SK-N-SH treated with all-trans-retinoic acid at 6 μM for 48 hours (cell line): Measurements from ENCODE around the gene ARRB1.

ENCODE experiments used
- ATAC-seq: fragments of 200-7000 bp; cut with Tn5 transposase; 3 replicates; pipeline ENCODE4 v1.9.1; 2020; ENCODE audit warnings: mild to moderate bottlenecking, moderate library complexity
- ARNTL ChIP-seq: fragments of 450-650 bp; formaldehyde crosslinking; IDR thresholded peaks from 2 replicates; pipeline ENCODE4 v1.5.0; 2020; ENCODE audit warnings: low read depth, mild to moderate bottlenecking, moderate library complexity, borderline replicate concordance
- BACH2 ChIP-seq: fragments of 250-450 bp; sonication (Bioruptor Pico); IDR thresholded peaks from 2 replicates; pipeline ENCODE4 v1.9.0; 2021; ENCODE audit warnings: mild to moderate bottlenecking, borderline replicate concordance
- CSDC2 ChIP-seq: fragments of 250-450 bp; sonication (Bioruptor Pico); IDR thresholded peaks from 2 replicates; pipeline ENCODE4 v1.5.0; 2020; ENCODE audit warnings: mild to moderate bottlenecking, moderate library complexity
- CSRNP3 ChIP-seq: fragments of 250-450 bp; sonication (Bioruptor Pico); IDR thresholded peaks from 2 replicates; pipeline ENCODE4 v1.5.1; 2021; ENCODE audit warnings: mild to moderate bottlenecking, moderate library complexity
- ESRRG ChIP-seq: fragments of 250-450 bp; sonication (Bioruptor Pico); IDR thresholded peaks from 2 replicates; pipeline ENCODE4 v1.6.1; 2021; ENCODE audit warnings: mild to moderate bottlenecking
- GLIS3 ChIP-seq: fragments of 250-450 bp; sonication (Bioruptor Pico); IDR thresholded peaks from 2 replicates; pipeline ENCODE4 v1.5.0; 2020; ENCODE audit warnings: mild to moderate bottlenecking, moderate library complexity
- ISL1 ChIP-seq: fragments of 250-450 bp; sonication (Bioruptor Pico); IDR thresholded peaks from 2 replicates; pipeline ENCODE4 v2.1.2; 2022; ENCODE audit warnings: mild to moderate bottlenecking, moderate library complexity
- OSR1 ChIP-seq: fragments of 250-450 bp; sonication (Bioruptor Pico); IDR thresholded peaks from 2 replicates; pipeline ENCODE4 v1.8.0; 2022; ENCODE audit warnings: moderate library complexity, mild to moderate bottlenecking, inconsistent platforms
- POU6F1 ChIP-seq: fragments of 250-450 bp; sonication (Bioruptor Pico); IDR thresholded peaks from 2 replicates; pipeline ENCODE4 v1.8.0; 2021; ENCODE audit warnings: low read depth, mild to moderate bottlenecking, moderate library complexity, borderline replicate concordance
- PPARA ChIP-seq: fragments of 250-450 bp; sonication (Bioruptor Pico); IDR thresholded peaks from 2 replicates; pipeline ENCODE4 v1.5.0; 2020; ENCODE audit warnings: mild to moderate bottlenecking, borderline replicate concordance
- RARB ChIP-seq: fragments of 250-450 bp; sonication (Bioruptor Pico); IDR thresholded peaks from 2 replicates; pipeline ENCODE4 v1.8.0; 2021; ENCODE audit warnings: mild to moderate bottlenecking, moderate library complexity
- SNAI2 ChIP-seq: fragments of 250-450 bp; sonication (Bioruptor Pico); IDR thresholded peaks from 2 replicates; pipeline ENCODE4 v1.5.0; 2020; ENCODE audit warnings: mild to moderate bottlenecking, moderate library complexity
- TCF4 ChIP-seq: fragments of 250-450 bp; sonication (Bioruptor Pico); IDR thresholded peaks from 2 replicates; pipeline ENCODE4 v1.8.0; 2021; ENCODE audit warnings: mild to moderate bottlenecking, moderate library complexity, borderline replicate concordance
- TOX ChIP-seq: fragments of 250-450 bp; sonication (Bioruptor Pico); IDR thresholded peaks from 2 replicates; pipeline ENCODE4 v1.8.0; 2021; ENCODE audit warnings: mild to moderate bottlenecking, moderate library complexity, borderline replicate concordance
- TSHZ2 ChIP-seq: fragments of 250-450 bp; sonication (Bioruptor Pico); IDR thresholded peaks from 2 replicates; pipeline ENCODE4 v1.5.0; 2020; ENCODE audit warnings: mild to moderate bottlenecking, moderate library complexity
- ZC3H10 ChIP-seq: fragments of 250-450 bp; sonication (Bioruptor Pico); IDR thresholded peaks from 2 replicates; pipeline ENCODE4 v1.5.1; 2021; ENCODE audit warnings: mild to moderate bottlenecking, moderate library complexity
- ZFP3 ChIP-seq: fragments of 250-450 bp; sonication (Bioruptor Pico); IDR thresholded peaks from 2 replicates; pipeline ENCODE4 v1.5.0; 2020; ENCODE audit warnings: mild to moderate bottlenecking, moderate library complexity
- ZFP30 ChIP-seq: fragments of 450-650 bp; formaldehyde crosslinking; IDR thresholded peaks from 2 replicates; pipeline ENCODE4 v1.5.0; 2022; ENCODE audit warnings: mild to moderate bottlenecking, moderate library complexity
- ZNF565 ChIP-seq: fragments of 450-650 bp; formaldehyde crosslinking; conservative IDR thresholded peaks from 2 replicates; pipeline ENCODE4 v1.5.0; 2020; ENCODE audit warnings: low read depth, mild to moderate bottlenecking, moderate library complexity
- ZNF70 ChIP-seq: fragments of 450-650 bp; formaldehyde crosslinking; IDR thresholded peaks from 2 replicates; pipeline ENCODE4 v1.5.0; 2020; ENCODE audit warnings: mild to moderate bottlenecking, moderate library complexity
- ZNF8 ChIP-seq: fragments of 450-650 bp; formaldehyde crosslinking; IDR thresholded peaks from 2 replicates; pipeline ENCODE4 v1.5.0; 2020; ENCODE audit warnings: mild to moderate bottlenecking, moderate library complexity
- TF ChIP-seq, protein P1 (sequence below): fragments of 250-450 bp; sonication (Bioruptor Pico); IDR thresholded peaks from 2 replicates; pipeline ENCODE4 v1.5.1; 2020; ENCODE audit warnings: low read depth, mild to moderate bottlenecking, moderate library complexity
- TF ChIP-seq, protein P2 (sequence below): fragments of 250-450 bp; sonication (Bioruptor Pico); IDR thresholded peaks from 2 replicates; pipeline ENCODE4 v1.8.0; 2020; ENCODE audit warnings: mild to moderate bottlenecking, moderate library complexity, borderline replicate concordance

ARRB1 gene

GRCh38 chr11:75315439-75315805 lies 36.0 kb downstream of the ARRB1 start:
- no peak for ATAC-seq
- no peak for TF ChIP-seq ZC3H10
- TF ChIP-seq ARNTL (CRISPR knock-in tag): no peak
- TF ChIP-seq BACH2: no peak
- no peak for TF ChIP-seq ZNF565 (CRISPR knock-in tag)
- TF ChIP-seq, protein P1, sequence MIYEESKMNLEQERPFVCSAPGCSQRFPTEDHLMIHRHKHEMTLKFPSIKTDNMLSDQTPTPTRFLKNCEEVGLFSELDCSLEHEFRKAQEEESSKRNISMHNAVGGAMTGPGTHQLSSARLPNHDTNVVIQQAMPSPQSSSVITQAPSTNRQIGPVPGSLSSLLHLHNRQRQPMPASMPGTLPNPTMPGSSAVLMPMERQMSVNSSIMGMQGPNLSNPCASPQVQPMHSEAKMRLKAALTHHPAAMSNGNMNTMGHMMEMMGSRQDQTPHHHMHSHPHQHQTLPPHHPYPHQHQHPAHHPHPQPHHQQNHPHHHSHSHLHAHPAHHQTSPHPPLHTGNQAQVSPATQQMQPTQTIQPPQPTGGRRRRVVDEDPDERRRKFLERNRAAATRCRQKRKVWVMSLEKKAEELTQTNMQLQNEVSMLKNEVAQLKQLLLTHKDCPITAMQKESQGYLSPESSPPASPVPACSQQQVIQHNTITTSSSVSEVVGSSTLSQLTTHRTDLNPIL: no peak
- TF ChIP-seq ZNF70 (CRISPR knock-in tag): no peak
- TF ChIP-seq ISL1: no peak
- TF ChIP-seq PPARA (CRISPR knock-in tag): no peak
- no peak for TF ChIP-seq ZFP30 (CRISPR knock-in tag)
- TF ChIP-seq TSHZ2 (CRISPR knock-in tag): no peak
- no peak for TF ChIP-seq OSR1
- TF ChIP-seq ESRRG: no peak
- TF ChIP-seq CSRNP3: no peak
- TF ChIP-seq, all 23 proteins: peak for 0

GRCh38 chr11:75314771-75315438 lies 36.6 kb downstream of the ARRB1 start:
- no peak for ATAC-seq
- no peak for TF ChIP-seq BACH2
- no peak for TF ChIP-seq ISL1
- TF ChIP-seq TCF4 (CRISPR knock-in tag): no peak
- no peak for TF ChIP-seq CSDC2
- TF ChIP-seq POU6F1 (CRISPR knock-in tag): no peak
- no peak for TF ChIP-seq ARNTL (CRISPR knock-in tag)
- TF ChIP-seq SNAI2 (CRISPR knock-in tag): no peak
- TF ChIP-seq PPARA (CRISPR knock-in tag): no peak
- no peak for TF ChIP-seq ZNF565 (CRISPR knock-in tag)

DNA sequence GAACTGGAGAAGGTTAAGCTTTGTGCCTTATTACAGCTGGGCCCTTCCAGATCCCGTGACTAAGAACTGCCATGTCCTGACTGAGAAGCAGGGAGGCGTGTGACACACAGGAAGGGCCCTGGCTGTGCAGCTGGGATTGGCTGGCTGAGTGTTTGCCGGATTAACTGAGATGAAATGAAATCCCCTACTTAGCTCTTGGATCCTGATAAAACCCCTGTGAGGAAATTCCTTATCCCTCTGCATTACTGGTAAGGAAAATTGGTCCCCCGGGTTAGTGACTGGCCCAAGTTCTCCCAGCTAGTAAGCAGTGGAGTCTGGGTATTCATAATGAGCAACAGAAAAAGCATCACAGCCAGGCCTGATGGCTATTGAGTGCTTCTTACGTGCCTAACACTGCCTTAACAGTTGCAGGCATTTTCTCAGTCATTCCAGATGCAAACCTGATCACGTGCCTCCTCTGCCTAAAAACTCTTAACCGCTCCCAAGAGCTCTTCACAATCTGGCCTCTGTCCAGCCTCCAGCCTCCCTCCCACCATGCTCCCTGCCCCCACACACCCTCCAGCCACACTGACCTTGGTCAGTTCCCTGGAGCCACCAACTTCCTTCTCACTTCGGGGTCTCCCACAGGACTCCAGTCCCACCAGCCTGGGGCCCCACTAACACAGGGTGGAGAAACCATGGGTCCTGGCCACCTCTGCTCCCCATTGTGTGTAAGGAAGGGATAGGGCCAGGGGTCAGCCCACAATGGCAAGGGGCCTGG lies 37.8 kb downstream of the ARRB1 start:
- TF ChIP-seq ZNF8 (no peak), ZFP3 (CRISPR knock-in tag) (no peak), ZC3H10 (no peak), SNAI2 (CRISPR knock-in tag) (no peak), RARB (CRISPR knock-in tag) (no peak), CSRNP3 (no peak), TOX (CRISPR knock-in tag) (no peak), CSDC2 (no peak), ZNF565 (CRISPR knock-in tag) (no peak), OSR1 (no peak), TCF4 (CRISPR knock-in tag) (no peak), GLIS3 (CRISPR knock-in tag) (no peak), ZNF70 (CRISPR knock-in tag) (no peak), PPARA (CRISPR knock-in tag) (no peak), ESRRG (no peak), ARNTL (CRISPR knock-in tag) (no peak), BACH2 (no peak)
- TF ChIP-seq, protein P2, sequence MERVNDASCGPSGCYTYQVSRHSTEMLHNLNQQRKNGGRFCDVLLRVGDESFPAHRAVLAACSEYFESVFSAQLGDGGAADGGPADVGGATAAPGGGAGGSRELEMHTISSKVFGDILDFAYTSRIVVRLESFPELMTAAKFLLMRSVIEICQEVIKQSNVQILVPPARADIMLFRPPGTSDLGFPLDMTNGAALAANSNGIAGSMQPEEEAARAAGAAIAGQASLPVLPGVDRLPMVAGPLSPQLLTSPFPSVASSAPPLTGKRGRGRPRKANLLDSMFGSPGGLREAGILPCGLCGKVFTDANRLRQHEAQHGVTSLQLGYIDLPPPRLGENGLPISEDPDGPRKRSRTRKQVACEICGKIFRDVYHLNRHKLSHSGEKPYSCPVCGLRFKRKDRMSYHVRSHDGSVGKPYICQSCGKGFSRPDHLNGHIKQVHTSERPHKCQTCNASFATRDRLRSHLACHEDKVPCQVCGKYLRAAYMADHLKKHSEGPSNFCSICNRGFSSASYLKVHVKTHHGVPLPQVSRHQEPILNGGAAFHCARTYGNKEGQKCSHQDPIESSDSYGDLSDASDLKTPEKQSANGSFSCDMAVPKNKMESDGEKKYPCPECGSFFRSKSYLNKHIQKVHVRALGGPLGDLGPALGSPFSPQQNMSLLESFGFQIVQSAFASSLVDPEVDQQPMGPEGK (CRISPR knock-in tag): no peak
- TF ChIP-seq, protein P1: no peak
- TF ChIP-seq, all 23 proteins: peak for 0
- ATAC-seq: no peak
